Measurements from ENCODE around the gene BRICD5.
"Not testable (repeated sequence)": the region's sequence is repeated elsewhere in the genome, so short reads cannot be mapped to it uniquely, and the experiment has no call there.

BRICD5 gene

GRCh38 chr16:2210386-2211365 is at the start of gene BRICD5:
Gene BRICD5, minus strand, starts transcription at chr16:2210863. Its CDS starts 30 bp downstream, at chr16:2210833.
- no peak for DNase-seq (ENCODE audit: low spot score)

- no peak for DNase-seq (ENCODE audit: low spot score)
Measured at GRCh38 chr16:2260250-2260649, 49.6 kb upstream of the BRICD5 start.

GRCh38 chr16:2258530-2258929 is 47.9 kb upstream of the BRICD5 start:
- not testable (repeated sequence) for DNase-seq (ENCODE audit: low spot score)

GRCh38 chr16:2257726-2258125 is 47.1 kb upstream of the BRICD5 start:
- DNase-seq (ENCODE audit: low spot score), result no peak

GRCh38 chr16:2256531-2257140 is 46.0 kb upstream of the BRICD5 start:
- DNase-seq (ENCODE audit: low spot score), result no peak

- no peak for DNase-seq (ENCODE audit: low spot score)
Measured at GRCh38 chr16:2253293-2253692, 42.6 kb upstream of the BRICD5 start.

- no peak for DNase-seq (ENCODE audit: low spot score)
Measured at GRCh38 chr16:2252806-2253148, 42.1 kb upstream of the BRICD5 start.

GRCh38 chr16:2251296-2252111 is 40.8 kb upstream of the BRICD5 start, which contains the start of gene ECI1:
Gene ECI1, minus strand, starts transcription at chr16:2251587. Its CDS starts 21 bp downstream, at chr16:2251566.
- peak; percentile 83 for DNase-seq (ENCODE audit: low spot score)

GRCh38 chr16:2250652-2251295 is 40.1 kb upstream of the BRICD5 start:
- DNase-seq (ENCODE audit: low spot score), result no peak

GRCh38 chr16:2246301-2246885 is 35.7 kb upstream of the BRICD5 start:
- no peak for DNase-seq (ENCODE audit: low spot score)

- no peak for DNase-seq (ENCODE audit: low spot score)
Measured at GRCh38 chr16:2244926-2245795, 34.5 kb upstream of the BRICD5 start.

GRCh38 chr16:2244301-2244700 is 33.6 kb upstream of the BRICD5 start:
- no peak for DNase-seq (ENCODE audit: low spot score)

GRCh38 chr16:2243781-2244180 is 33.1 kb upstream of the BRICD5 start:
- DNase-seq (ENCODE audit: low spot score), result no peak

- DNase-seq (ENCODE audit: low spot score), result no peak
Measured at GRCh38 chr16:2243031-2243528, 32.4 kb upstream of the BRICD5 start.

GRCh38 chr16:2242598-2242997 is 31.9 kb upstream of the BRICD5 start:
- no peak for DNase-seq (ENCODE audit: low spot score)

GRCh38 chr16:2240331-2240730 is 29.7 kb upstream of the BRICD5 start:
- DNase-seq (ENCODE audit: low spot score), result not testable (repeated sequence)

GRCh38 chr16:2238838-2239675 is 28.4 kb upstream of the BRICD5 start:
- no peak for DNase-seq (ENCODE audit: low spot score)

- no peak for DNase-seq (ENCODE audit: low spot score)
Measured at GRCh38 chr16:2238150-2238837, 27.6 kb upstream of the BRICD5 start.
